ENCODE results near the gene RARA.

The RARA gene

GRCh38 chr17:40344421-40345160, 35.6 kb downstream of the RARA start:
- H3K27me3 Mint-ChIP-seq (ENCODE audit: low read depth), result no peaks in the 10 kb centered on the region
- peaks cover 63% of the 10 kb centered on the region for H3K4me1 Mint-ChIP-seq
- H3K36me3 Mint-ChIP-seq (ENCODE audit: low read depth), result peaks cover 15% of the 10 kb centered on the region
- H3K4me3 Mint-ChIP-seq, result peak overlapping the region; percentile 95 to 98 (median 97)
- TF ChIP-seq CTCF (IDR thresholded peaks at IDR 0.05; ENCODE audit: unreplicated experiment in 3 of 3), result no peak
- H3K9me3 Mint-ChIP-seq, result no peaks in the 10 kb centered on the region
- H3K27ac Mint-ChIP-seq, result peak overlapping the region; percentile 86 to 99 (median 90)

- Mint-ChIP-seq H3K27me3 (ENCODE audit: low read depth) (no peaks in the 10 kb centered on the region), H3K4me1 (peaks cover 63% of the 10 kb centered on the region), H3K27ac (peak overlapping the region; percentile 86 to 99 (median 90)), H3K9me3 (no peaks in the 10 kb centered on the region), H3K4me3 (peak overlapping the region; percentile 95 to 98 (median 97)), H3K36me3 (ENCODE audit: low read depth) (peaks cover 17% of the 10 kb centered on the region)
- TF ChIP-seq CTCF (IDR thresholded peaks at IDR 0.05; ENCODE audit: unreplicated experiment in 3 of 3), result no peak
Measured at GRCh38 chr17:40345161-40345993, 36.4 kb downstream of the RARA start.

GRCh38 chr17:40345994-40346764, 37.2 kb downstream of the RARA start:
- peaks cover 65% of the 10 kb centered on the region for H3K4me1 Mint-ChIP-seq
- no peaks in the 10 kb centered on the region for H3K9me3 Mint-ChIP-seq
- H3K27me3 Mint-ChIP-seq (ENCODE audit: low read depth), result no peaks in the 10 kb centered on the region
- peak overlapping the region; percentile 95 to 98 (median 97) for H3K4me3 Mint-ChIP-seq
- TF ChIP-seq CTCF (IDR thresholded peaks at IDR 0.05; ENCODE audit: unreplicated experiment in 3 of 3), result no peak
- peak overlapping the region; percentile 86 to 99 (median 90) for H3K27ac Mint-ChIP-seq
- peaks cover 14% of the 10 kb centered on the region for H3K36me3 Mint-ChIP-seq (ENCODE audit: low read depth)

- TF ChIP-seq CTCF (IDR thresholded peaks at IDR 0.05; ENCODE audit: unreplicated experiment in 3 of 3), result no peak
- peaks cover 17% of the 10 kb centered on the region for H3K36me3 Mint-ChIP-seq (ENCODE audit: low read depth)
- no peaks in the 10 kb centered on the region for H3K27me3 Mint-ChIP-seq (ENCODE audit: low read depth)
- H3K4me1 Mint-ChIP-seq, result peaks cover 69% of the 10 kb centered on the region
- H3K9me3 Mint-ChIP-seq, result no peaks in the 10 kb centered on the region
- H3K27ac Mint-ChIP-seq, result peak overlapping the region; percentile 86 to 99 (median 90)
- peak overlapping the region; percentile 95 to 98 (median 97) for H3K4me3 Mint-ChIP-seq
Measured at GRCh38 chr17:40346765-40347158, 37.8 kb downstream of the RARA start.

- Mint-ChIP-seq H3K9me3 (no peaks in the 10 kb centered on the region), H3K4me3 (peak overlapping the region; percentile 95 to 98 (median 97)), H3K36me3 (ENCODE audit: low read depth) (peaks cover 24% of the 10 kb centered on the region), H3K27me3 (ENCODE audit: low read depth) (no peaks in the 10 kb centered on the region), H3K27ac (peak overlapping the region; percentile 86 to 99 (median 90)), H3K4me1 (peaks cover 76% of the 10 kb centered on the region)
- TF ChIP-seq CTCF (IDR thresholded peaks at IDR 0.05; ENCODE audit: unreplicated experiment in 3 of 3), result no peak
Measured at GRCh38 chr17:40347319-40348135, 38.5 kb downstream of the RARA start.
